HG03280 (cell line): ENCODE measurements around the gene MYO1B.

Experiments used
- ATAC-seq: cut with Tn5 transposase; IDR thresholded peaks from one replicate; pipeline ENCODE4 v1.9.1; 2021; ENCODE audit warnings: mild to moderate bottlenecking, moderate library complexity; ENCODE audit not compliant: unreplicated experiment

The MYO1B gene

DNA sequence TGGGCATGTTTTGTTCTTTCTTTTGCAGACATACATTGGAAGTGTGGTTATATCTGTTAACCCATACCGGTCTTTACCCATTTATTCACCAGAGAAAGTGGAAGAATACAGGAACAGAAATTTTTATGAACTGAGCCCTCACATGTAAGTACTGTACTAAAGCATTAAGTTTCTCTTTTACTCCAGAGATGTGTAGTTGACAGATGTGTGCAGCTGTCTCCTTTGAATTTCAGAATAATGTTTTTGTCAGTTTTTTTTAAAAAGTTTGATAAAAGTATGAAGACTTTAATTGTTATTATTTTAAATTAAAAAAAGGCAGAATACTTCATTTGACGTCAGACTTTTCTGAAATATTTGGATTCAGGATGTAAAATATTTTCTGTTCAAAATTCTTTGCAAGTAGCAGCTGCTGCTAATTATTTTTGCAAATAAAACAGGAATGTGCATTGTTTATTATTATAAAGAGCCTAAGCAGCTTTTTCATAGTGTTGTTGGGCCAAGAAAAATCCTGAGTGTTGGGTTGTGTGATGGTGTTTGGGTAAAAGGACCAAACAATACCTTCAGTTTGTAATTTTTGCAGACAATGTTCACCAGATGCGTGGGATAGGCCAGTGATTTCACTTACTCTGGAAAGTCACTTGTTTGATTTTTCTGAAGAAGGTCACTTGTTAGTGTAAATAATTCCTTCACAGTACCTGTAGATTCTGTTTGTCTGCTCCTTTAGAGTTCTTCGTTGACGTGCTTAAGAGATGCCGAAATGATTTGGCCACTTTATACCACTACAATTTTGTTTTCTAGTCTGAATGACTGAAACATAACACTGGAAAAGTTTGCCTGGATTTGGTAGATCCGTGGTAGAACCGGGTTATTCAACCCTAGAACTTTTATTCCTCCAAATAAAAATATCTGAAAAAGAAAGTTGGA is 51.1 kb downstream of the MYO1B start:
- ATAC-seq, result no peak

GRCh38 chr2:191297033-191297432 is 51.8 kb downstream of the MYO1B start:
- ATAC-seq, result no peak

DNA sequence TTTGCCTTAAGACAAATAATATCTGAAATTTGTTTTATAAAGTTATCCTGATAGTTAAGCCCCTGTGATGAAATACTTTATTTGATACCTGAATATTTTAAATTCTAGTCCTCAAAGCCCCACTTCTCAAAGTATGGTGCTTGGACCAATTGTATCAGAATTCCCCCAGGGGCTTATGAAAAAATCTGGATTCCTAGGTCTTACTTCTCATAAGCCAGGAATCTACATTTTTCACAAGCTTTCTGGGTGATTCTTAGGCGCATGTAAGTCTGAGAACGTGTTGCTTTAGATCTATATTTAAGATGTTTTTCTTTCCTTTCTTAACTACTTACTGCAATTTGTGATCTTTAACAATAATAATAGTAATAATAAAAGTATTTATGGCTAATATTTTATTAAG is 53.1 kb downstream of the MYO1B start:
- ATAC-seq, result no peak

DNA sequence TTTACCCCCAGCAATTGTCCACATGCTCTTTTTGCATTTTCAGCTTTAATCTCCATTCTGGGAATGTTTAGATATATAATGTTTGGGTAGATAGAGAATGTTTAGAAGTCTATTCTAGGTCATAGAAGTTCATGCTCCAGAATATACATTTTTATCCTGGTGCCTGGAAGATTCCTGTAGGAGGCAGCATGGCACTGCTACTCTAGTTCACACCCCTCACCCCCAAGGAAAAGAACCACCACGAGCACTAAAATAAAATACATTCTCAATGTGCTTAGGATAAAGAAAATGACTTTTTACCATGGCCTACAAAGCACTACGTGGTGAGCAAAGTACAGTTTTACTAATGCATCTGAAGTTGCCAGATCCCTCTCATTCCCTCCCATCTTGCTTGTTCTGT is 53.8 kb downstream of the MYO1B start:
- ATAC-seq, result no peak

DNA sequence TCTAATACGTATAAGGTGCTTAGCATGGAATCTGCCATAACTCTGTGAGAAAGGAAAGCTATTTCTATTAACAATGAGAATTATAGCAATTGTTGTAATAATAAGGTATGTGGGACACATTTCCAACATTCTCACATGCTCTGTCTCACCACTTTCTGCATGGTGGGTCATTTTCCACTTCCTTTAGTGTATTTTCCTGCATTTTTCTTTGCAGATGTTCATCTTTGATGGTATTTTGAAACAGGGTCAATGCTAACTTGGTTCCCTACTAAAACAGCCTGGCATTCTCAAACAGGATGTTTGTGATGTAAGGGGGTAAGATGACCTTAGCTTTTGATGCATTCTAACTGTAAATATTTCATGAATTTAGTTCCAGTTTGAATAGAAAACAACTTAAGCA is 54.7 kb downstream of the MYO1B start:
- no peak for ATAC-seq

GRCh38 chr2:191301971-191302370 is 56.8 kb downstream of the MYO1B start:
- no peak for ATAC-seq

DNA sequence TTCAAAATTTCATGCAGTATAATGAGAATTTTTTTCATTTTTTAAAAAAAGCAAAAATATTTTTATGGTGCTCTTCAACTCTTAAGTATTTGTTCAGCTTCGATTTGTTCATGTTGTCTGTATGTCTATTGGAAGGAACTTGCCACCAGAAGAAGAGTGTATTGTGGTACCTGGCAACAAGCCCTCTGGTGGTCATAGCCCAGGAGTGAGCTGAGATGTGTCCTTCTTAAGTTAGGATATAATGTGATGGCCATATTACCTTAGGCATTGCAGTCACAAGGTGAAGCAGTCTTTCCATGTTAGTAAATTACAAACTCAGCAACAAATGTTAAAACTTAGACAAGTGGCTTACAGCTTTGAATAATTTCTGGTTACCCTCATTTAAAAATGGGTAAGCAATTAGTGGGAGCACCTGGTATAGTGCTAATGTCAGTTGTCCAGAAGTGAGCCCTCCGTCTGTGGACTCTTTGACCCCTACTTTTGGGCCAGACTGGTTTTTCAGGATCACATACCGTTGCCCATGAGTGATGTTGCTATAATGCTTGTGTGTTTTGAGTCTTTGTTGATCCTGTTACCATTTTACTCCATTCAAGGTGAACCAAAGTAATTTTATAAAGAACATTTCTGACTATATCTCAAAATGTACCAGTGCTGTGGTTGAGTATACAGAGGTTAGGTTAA is 57.4 kb downstream of the MYO1B start:
- ATAC-seq, result peak; percentile 69

- ATAC-seq, result no peak
Measured at GRCh38 chr2:191303140-191304005, 58.2 kb downstream of the MYO1B start.

GRCh38 chr2:191304939-191305875 is 60.0 kb downstream of the MYO1B start:
- ATAC-seq, result no peak

DNA sequence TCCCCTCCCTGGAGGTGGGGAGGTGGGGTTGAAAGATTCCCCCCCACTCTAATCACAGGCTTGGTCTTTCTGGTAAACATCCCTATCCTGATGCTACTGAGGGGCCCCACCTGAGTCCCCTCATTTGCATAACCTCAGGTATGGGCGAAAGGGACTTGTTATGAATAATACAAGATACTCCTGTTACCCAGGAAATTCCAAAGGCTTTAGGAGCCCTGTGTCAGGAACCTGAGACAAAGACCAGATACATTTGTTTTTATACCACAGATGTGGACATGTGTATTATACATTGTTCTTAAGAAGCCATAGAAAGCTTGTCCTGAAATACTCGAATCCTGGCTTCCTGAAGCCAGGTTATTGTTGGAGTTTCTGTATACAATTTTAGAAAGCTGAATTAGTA is 62.8 kb downstream of the MYO1B start:
- ATAC-seq, result no peak

GRCh38 chr2:191311156-191311555 is 66.0 kb downstream of the MYO1B start:
- no peak for ATAC-seq

DNA sequence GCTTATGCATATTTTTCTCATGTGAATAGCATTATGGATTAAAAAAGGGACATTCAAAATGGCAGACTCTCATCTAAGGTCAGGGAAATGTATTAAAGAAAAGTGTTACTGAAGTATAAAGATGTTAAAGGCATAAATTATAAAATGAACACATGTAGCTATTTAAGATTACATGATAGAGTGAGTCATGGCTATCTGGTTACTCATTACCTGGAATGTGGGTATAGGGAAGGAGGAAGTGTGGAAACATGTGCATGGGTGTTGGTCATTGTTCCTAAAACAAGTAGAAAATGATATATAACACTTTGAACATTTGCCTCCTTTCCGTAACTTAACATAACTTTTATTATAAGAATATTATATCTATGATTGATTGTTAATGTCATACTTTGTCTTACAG is 66.4 kb downstream of the MYO1B start:
- ATAC-seq, result no peak

GRCh38 chr2:191312163-191312562 is 67.0 kb downstream of the MYO1B start:
- no peak for ATAC-seq

- no peak for ATAC-seq
Measured at GRCh38 chr2:191312662-191313061, 67.5 kb downstream of the MYO1B start.

- no peak for ATAC-seq
Measured at GRCh38 chr2:191314697-191315364, 69.6 kb downstream of the MYO1B start.

- no peak for ATAC-seq
Measured at GRCh38 chr2:191315365-191315752, 70.2 kb downstream of the MYO1B start.

GRCh38 chr2:191316246-191316994 is 71.2 kb downstream of the MYO1B start:
- ATAC-seq, result no peak

GRCh38 chr2:191318037-191318728 is 73.0 kb downstream of the MYO1B start:
- no peak for ATAC-seq
